HG02970 (cell line): Measurements from ENCODE around the gene DEFB108B.
"Not testable (repeated sequence)": the region's sequence is repeated elsewhere in the genome, so short reads cannot be mapped to it uniquely, and the experiment has no call there.

Experiments used
- ATAC-seq: cut with Tn5 transposase; IDR thresholded peaks from one replicate; pipeline ENCODE4 v1.9.1; 2021; ENCODE audit warnings: mild to moderate bottlenecking, moderate library complexity, moderate number of reproducible peaks; ENCODE audit not compliant: unreplicated experiment, low FRiP score

The DEFB108B gene

DNA sequence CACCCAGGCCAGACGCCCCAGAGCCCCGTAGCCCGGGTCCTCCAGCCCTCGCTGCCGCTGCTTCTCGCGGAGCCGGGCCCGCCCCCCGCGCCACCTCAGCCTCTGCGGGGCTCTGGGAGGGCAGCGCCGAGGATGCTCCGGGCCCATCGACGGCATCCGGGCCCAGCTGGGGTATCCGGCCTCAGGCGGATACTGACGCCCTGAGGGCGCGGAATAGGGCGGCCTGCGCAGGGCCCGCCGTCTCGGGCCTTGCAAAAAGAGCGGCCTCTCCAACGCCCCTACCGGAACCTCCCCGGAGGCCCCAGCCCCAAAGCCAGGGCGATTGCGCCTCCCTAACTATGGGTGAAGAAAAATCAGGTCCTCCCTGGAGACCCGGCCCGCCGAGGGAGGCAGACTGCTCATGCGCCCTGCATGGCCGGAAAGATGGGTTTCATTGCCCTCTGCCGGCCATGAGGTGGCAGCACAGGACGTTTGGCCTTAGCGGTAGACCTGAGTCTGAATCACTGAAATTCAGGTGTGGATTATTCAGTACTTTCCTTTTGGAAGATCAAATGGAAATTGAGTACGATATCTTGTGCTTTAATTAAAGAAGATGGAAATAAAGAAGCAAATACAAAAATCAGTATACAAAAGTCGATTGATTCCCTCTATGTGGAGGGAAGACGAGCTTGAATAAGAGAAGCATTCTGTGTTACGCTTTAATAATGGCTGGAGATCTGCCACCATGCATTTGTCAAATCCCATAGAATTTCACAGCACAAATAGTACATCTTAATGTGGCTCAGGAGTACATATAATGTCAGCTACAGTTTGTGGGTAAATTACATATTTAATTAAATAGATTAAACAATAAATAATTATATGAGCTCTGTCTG lies 19.3 kb upstream of the DEFB108B start:
- not testable (repeated sequence) for ATAC-seq

DNA sequence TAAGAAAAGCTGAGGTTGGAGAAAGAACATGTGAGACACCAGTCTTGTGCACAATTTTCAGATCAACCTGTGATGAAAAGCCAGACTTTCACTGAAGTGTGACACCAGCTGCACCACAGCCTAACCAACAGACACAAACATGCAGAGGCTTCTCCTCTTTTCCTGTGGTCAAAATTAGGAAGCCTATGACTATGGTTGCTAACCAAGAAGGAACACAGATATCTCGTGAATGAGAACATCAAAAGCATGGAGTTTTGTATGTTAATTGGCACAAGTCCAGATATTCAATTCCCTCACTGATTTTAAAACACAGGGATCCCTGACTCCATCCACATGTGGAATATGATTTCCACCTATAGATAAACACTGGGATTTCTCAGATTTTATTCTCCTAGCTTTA lies 11.5 kb upstream of the DEFB108B start:
- ATAC-seq: not testable (repeated sequence)

DNA sequence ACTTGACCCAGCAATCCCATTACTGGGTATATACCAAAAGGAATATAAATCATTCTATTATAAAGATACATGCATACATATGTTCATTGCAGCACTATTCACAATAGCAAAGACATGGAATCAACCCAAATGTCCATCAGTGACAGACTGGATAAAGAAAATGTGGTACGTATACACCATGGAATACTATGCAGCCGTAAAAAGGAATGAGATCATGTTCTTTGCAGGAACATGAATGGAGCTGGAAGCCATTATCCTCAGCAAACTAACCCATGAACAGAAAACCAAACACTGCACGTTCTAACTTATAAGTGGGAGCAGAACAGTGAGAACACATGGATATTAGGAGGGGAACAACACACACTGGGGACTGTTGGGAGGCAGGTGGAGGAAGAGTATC lies 3.8 kb upstream of the DEFB108B start:
- not testable (repeated sequence) for ATAC-seq

DNA sequence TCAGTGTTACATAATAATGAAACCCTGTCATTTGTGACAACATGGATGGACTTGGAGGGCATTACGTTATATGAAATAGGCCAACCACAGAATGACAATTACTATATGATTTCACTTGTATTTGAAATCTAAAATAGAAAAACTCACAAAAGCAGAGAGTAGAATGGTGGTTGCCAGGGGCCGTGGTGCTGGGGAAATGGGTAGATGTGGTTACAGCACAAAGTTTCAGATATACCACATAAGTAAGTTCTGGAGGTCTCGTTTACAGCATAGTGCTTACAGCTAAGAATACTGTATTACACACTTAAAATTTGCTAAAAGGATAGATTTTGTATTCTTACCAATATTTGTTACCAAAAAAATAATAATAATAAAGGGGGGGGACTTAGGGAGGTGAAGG lies 3.3 kb upstream of the DEFB108B start:
- ATAC-seq: not testable (repeated sequence)

DNA sequence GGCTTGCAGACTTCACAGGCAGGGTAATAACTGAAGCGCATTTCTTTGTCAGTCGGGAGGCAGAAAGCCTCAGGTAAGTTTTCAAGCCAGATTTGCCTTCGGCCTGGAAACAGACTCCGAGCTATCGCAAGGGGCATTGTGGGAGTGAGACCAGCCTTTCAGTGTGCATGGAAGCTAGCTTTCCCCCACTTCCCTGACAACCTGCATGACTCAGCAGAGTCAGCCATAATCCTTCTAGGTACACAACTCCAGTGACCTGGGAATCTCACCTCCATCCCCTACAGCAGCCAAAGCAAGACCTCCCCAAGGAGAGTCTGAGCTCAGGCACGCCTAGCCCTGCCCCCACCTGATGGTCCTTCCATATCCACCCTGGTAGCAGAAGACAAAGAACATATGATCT lies 9.7 kb downstream of the DEFB108B start:
- not testable (repeated sequence) for ATAC-seq

DNA sequence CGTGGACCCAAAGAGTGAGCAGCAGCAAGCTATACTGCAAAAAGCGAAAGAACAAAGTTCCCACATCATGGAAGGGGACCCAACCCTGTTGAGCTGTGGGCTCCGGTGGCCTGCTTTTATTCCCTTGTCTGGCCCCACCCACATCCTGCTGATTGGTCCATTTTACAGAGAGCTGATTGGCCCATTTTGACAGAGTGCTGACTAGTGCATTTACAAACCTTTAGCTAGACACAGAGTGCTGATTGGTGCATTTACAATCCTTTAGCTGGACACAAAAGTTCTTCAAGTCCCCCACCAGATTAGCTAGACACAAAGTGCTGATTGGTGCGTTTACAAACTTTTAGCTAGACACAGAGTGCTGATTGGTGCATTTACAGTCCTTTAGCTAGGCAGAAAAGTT lies 10.4 kb downstream of the DEFB108B start:
- not testable (repeated sequence) for ATAC-seq

DNA sequence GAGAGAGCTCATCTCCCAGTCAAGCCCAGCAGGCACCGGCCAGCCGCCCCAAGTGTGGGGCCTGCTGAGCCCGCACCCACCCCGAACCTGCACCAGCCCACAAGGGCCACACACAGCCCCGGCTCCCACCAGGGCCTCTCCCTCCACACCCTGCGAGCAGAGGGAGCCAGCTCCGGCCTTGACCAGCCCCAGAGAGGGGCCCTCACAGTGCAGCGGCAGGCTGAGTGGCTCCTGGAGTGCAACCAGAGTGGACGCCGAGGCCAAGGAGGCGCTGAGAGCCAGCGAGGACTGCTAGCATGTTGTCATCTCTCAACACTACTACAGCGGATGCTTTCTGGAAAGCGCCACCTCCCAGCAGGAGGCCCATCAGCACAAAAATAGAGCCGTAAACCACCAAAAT lies 10.9 kb downstream of the DEFB108B start:
- ATAC-seq: no peak

DNA sequence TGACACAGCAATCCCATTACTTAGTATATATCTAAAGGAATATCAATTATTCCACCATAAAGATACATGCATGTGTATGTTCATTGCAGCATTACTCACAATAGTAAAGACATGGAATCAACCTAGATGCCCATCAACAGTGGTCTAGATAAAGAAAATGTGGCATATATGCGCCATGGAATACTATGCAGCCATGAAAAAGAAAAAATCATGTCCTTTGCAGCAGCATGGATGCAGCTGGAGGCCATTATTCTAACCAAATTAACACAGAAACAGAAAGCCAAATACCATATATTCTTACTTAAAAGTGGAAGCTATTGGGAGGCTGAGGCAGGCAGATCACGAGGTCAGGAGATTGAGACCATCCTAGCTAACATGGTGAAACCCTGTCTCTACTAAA lies 20.9 kb downstream of the DEFB108B start:
- not testable (repeated sequence) for ATAC-seq

DNA sequence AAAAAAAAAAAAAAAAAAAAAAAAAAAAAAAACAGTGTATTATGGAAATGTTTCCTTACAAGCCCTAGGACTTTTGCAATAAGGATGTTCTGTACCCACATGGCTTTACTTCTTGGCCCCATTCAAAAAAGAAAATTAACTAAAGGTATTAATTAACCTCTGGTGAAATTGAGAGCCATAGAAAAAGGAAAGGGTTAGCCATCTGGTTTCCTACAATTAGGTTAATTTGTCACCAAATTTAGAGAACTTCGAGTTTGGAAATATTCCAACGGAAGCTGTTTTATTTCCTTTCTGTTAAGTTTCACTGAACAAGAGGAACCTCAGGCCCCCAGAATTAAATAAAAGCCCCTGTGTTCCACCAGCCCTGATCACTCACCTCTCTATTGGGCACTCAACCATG lies 22.9 kb downstream of the DEFB108B start:
- not testable (repeated sequence) for ATAC-seq

DNA sequence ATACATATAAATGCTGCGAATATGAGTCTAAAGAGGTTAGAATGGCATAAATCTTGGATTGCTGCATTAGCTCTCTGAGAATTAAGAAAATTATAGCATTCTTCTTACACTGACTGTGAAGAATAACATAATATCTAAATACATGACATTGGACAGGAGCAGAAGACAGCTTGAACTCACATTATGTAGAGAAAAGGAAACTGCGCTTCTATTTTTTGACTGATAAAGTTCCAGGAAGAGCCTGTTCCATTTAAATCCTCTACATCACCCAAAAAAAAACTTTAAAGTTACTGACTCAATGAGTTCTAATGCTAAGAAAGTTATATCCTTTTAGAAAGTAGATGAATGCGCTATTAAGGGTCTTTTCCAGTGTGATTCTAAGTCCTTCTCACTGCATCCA lies 27.8 kb downstream of the DEFB108B start:
- ATAC-seq: not testable (repeated sequence)

DNA sequence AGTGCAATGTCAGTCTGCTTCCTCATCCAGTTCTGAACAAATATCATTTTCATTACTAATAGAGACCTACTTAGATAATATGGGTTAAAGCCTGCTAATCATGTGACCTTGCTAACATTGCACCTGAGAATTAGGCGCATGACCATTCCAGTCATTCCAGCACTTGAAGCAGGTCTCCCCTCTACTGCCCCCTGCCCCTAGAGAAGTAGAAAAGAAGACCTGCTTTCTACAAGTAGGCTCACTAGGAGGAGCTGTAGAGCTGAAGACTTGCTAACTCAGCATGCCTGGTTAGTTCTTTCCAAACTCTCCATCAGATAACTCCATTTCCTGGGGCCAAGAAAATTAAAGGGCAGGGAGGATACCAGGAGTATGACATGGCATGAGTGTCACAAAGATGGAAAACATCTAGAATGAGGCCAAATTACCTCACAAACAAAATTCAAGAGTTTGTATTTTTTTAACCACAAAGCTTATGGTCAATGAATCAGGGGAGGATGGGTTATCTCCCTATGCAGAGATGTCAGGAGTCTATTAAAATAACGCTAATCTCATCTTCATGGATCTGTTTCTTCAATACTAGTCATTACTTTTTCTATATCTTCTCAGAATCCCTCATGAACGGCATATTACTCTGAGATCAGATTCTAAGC lies 31.1 kb downstream of the DEFB108B start:
- not testable (repeated sequence) for ATAC-seq

DNA sequence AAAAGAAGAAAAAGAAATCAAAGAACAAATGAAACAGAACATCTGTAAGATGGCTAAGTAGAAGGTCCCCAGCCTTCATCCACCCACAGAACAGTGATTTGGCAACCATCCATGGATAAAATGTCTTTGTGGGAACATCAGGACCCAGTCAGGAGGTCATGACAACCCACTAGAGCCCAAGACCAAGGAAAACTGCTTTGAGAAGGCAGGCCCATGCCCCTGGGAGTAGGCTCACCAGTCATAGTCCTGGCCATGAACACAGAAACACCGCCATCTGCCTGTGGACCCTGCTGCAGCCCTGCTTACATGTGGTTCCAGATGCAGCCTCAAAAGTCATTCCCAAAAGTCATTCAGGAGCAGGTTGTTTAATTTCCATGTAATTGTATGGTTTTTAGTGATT lies 34.2 kb downstream of the DEFB108B start:
- not testable (repeated sequence) for ATAC-seq

DNA sequence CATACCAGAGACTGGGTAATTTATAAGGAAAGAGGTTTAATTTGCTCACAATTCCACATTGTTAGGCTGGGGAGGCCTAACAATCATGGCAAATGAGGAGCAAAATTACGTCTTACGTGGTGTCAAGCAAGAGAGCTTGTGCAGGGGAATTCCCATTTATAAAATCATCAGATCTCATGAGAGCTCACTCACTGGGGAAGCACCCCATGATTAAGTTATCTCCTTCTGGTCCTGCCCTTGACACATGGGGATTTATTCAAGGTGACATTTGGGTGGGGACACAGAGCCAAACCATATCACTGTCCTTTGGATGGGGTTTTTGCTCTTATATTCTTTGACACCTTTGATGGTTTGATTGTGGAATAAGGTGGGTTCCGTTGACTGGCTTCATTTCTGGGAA lies 36.9 kb downstream of the DEFB108B start:
- ATAC-seq: not testable (repeated sequence)

DNA sequence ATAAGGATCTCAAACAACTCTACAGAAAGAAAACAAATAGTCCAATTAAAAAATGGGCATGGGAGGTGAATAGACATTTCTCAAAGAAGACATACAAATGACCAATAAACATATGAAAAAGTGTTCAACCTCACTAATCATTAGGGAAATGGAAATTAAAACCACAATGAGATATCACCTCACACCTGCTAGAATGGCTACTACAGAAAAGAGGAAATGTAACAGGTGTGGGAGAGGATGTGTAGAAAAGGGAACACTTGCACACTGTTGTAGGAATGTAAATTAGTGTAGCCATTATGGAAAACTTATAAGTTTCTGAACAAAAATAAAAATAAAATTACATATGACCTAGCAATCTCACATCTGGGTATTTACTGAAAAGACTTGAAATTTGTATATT lies 37.7 kb downstream of the DEFB108B start:
- not testable (repeated sequence) for ATAC-seq

DNA sequence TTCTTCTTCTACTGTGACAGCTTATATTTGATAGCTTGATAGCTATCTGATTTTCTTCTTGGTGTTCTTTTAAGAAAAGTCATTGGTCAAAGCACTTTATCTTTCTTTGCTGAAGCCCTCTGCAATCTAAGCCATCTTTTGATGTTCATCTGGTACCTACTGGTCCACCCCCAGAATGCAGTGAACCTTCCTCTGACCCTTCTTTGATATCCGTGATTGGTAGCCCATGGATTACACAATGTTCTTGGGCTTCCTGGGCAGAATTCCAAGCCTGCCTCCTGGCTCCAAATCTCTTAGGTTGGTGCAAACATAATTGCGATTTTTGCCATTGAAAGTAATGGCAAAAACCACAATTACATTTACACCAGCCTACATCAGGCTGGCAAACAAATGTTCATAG lies 43.3 kb downstream of the DEFB108B start:
- not testable (repeated sequence) for ATAC-seq

DNA sequence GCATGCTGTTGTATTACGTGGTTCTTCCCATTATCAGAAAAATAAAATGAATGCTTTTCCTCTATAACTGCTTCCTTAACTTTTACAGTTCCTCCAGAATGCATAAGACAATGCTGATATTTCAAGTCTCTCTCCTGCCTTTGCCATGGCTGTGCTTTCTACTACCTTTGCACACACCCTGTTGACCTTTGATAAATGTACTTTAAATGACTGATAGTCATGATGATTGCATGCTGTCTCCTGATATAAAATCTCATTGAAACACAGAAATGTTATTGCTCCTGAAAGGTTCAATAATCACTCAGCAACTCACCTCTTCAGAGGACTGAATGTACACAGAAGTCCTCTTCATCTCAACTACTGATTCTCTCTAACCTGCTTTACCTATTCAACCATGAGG lies 45.1 kb downstream of the DEFB108B start, which contains the start of gene DEFB131B:
Gene DEFB131B (plus strand): TSS at position 395 of the 400 bp plus-strand sequence. CDS start 0 bp downstream, at position 395.
- ATAC-seq: not testable (repeated sequence)

DNA sequence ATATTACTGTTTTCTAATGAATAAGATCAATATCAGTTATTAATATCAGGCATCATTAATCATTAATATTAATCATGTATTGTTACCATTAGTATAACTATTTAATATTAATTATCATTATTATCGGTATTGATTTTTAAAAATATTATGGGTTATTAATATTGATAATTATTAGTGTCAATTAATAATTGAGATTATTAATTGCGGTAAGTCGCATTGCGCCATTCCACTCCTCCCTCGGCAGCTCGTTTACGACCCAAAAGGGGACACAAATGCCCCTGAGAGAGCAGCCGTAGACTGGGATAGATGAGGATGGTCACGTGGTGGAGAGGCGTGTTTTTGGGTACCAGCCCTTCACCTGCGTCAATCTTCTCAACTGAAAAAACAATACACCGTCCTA lies 52.8 kb downstream of the DEFB108B start:
- ATAC-seq: not testable (repeated sequence)
